NCI-H524 treated with DMSO at 0.1 percent for 48 hours (cell line): ENCODE data around the gene TOP2A.
A peak's percentile ranks its signal among the peaks of the same experiment; 100 is the strongest.

Source experiments
- DNase-seq: peaks from one replicate; lab custom pipeline; 2025; lab: John Stamatoyannopoulos, UW

Gene TOP2A

GRCh38 chr17:40345994-40346764, 71.5 kb downstream of the TOP2A start:
- no peak for DNase-seq

GRCh38 chr17:40345161-40345993, 72.3 kb downstream of the TOP2A start:
- DNase-seq: no peak

- no peak for DNase-seq
Observed at GRCh38 chr17:40344421-40345160, 73.1 kb downstream of the TOP2A start.

- DNase-seq: peak; percentile 77
Observed at GRCh38 chr17:40343219-40344119, 74.2 kb downstream of the TOP2A start.

GRCh38 chr17:40342504-40343218, 75.0 kb downstream of the TOP2A start:
- no peak for DNase-seq

GRCh38 chr17:40341808-40342503, 75.7 kb downstream of the TOP2A start:
- DNase-seq: no peak

- DNase-seq: no peak
Observed at GRCh38 chr17:40340880-40341807, 76.6 kb downstream of the TOP2A start.

- no peak for DNase-seq
Observed at GRCh38 chr17:40340327-40340726, 77.4 kb downstream of the TOP2A start.

- DNase-seq: no peak
Observed at GRCh38 chr17:40338941-40339649, 78.6 kb downstream of the TOP2A start.
